ACHN (cell line): ENCODE results near the gene CCDC78.
"Not testable (repeated sequence)": the region's sequence is repeated elsewhere in the genome, so short reads cannot be mapped to it uniquely, and the experiment has no call there.

ENCODE experiments used
- DNase-seq: peaks from one replicate; pipeline ENCODE4 v3.0.0-alpha.2; 2015
- in situ Hi-C: cut with HindIII; loops from 2 replicates; pipeline ENCODE4 v1.10.0; 2017; ENCODE audit warnings: low sequenced_read_pairs, low pct_ligation_motif_present, low pct_unique_long_range_greater_than_20kb

CCDC78 gene

DNA sequence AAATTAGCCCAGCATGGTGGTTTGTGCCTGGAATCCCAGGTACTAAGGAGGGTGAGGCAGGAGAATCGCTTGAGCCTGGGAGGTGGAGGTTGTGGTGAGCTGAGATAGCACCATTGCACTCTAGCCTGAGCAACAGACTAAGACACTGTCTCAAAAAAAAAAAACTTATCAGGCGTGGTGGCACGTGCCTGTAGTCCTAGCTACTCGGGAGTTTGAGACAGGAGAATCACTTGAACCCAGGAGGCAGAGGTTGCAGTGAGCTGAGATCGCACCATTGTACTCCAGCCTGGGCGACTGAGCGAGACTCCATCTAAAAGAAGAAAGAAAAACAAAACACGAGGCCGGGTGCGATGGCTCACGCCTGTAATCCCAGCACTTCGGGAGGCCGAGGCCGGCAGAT, 16.7 kb upstream of the CCDC78 start:
- DNase-seq, in situ Hi-C loops: not testable (repeated sequence)

DNA sequence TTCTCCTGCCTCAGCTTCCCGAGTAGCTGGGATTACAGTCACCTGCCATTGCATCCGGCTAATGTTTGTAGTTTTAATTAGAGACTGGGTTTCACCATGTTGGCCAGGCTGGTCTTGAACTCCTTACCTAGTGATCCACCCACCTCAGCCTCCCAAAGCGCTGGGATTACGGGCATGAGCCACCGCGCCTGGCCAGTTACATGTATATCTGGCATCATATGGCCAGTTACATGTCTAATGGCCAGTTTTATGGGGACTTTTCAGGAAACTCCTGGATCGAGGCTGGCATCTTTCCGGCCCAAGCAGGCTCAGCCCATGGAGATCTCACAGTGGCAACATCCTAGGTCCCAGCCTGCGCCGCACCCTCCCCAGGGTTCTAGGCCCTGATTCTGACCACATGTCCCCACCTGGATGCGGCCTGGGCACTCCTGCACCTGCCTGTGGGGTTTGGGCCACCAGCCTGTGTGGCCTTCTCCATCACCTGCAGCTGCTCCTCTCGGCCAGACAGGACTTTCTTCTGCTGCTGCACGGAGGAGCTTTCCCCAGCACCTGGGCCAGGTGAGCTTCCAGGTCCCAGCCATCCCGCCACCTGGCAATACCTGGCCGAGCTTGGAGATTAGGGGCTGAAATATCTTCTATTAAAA, 15.9 kb upstream of the CCDC78 start:
- DNase-seq, result no peak
- in situ Hi-C loops, result no loop called here

DNA sequence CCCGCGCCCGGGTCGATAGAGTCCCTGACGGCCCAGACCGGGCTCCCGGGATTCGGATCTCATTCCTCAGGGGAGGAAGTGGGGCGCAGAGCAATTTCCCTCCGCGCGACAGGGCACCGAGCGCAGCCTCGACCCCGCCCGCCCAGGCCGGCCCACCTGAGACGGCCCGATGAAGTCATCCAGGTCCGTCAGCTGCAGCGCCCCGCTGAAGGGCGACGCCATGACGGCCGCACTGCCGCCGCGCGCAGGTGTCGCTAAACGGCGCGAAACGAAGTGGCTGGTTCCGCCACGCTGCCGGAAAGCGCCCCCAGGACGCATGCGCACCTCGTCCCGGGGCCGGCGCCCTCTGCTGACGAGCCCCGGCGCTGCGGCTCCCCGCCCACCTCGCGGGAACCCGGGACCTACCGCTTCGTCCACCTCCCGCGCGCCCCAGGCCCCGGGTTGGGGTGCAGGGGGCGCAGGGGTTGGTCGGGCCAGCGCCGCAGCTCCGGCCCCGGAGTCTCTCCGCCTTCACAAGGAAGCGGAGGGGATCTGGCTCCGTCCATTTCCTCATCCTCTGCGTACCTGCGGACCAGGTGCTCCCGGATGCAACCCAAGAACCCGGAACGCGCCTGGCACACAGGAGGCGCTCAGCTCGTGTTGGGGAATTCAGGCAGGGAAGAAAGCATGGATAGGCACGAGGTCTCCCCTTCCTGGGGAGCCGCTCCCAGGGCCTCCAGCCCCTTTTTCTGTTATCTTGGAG, 14.7 kb upstream of the CCDC78 start, which contains the start of gene CIAO3:
Gene CIAO3 (minus strand): TSS at position 234 of the 742 bp plus-strand sequence. CDS start 12 bp downstream, at position 222.
- in situ Hi-C loops, result no loop called here

DNA sequence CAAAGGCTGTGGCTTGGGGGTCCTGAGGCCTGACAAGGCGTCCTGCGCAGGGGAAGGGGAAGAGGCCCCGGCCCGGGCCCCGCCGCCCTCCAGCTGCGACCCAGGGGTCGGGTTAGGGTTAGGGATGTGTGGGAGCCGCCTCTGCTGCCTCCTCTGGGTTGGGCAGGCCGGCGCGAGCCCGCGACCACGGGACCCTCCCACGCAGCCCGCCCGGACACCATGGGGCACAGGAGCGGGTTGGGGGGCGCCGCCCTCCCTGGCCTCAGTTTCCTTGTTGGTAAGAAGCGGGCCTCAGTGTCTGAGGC, 14.2 kb upstream of the CCDC78 start:
- DNase-seq, result no peak
- in situ Hi-C loops, result no loop called here

More for the DNA sequence above, 14.7 kb upstream of the CCDC78 start, which contains the start of gene CIAO3:
- DNase-seq, result peak; percentile 96

DNA sequence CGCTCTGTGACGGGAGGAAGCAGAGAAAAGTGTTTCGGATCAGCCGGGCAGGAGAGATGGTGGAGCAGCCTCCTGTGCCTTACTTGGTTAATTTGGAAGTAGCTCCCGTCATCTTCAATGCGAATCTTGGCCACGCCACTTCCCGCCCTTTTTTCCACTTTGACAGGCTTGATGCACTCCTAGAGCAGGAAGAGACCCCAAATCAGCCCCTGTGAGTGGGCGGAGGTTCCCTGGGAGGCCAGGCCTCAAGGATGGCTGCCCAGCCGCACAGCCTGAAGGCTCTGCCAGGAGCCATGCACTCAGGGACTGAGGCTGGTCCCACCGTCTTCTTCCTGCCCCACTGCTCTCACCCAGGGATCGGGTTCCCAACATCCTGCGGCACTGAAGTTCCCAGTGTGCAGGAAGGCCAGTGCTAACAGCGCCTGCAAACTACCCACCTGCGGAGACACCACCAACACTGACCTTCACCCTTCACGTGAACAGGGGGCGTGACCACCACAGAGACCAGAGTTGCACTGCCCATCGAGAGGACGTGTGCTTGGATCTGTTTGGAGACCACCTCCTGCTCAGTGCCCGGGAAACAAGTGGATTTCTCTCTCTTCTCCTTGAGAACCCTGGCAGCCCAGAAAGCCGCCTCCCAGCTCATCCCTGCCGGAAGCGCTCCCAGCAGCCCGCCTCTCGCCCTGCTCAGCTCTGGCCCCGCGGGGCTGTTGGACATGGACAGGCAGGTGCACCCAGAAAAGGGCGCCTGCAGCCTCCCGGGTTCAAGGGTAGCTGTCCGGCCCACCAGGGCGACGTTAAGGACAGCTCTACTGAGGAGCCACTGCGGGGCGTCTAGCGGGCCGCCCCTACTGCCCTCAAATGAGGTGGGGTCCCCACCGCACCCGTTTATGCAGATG, 13.6 kb upstream of the CCDC78 start:
- DNase-seq, result peak; percentile 35
- in situ Hi-C loops, result no loop called here

DNA sequence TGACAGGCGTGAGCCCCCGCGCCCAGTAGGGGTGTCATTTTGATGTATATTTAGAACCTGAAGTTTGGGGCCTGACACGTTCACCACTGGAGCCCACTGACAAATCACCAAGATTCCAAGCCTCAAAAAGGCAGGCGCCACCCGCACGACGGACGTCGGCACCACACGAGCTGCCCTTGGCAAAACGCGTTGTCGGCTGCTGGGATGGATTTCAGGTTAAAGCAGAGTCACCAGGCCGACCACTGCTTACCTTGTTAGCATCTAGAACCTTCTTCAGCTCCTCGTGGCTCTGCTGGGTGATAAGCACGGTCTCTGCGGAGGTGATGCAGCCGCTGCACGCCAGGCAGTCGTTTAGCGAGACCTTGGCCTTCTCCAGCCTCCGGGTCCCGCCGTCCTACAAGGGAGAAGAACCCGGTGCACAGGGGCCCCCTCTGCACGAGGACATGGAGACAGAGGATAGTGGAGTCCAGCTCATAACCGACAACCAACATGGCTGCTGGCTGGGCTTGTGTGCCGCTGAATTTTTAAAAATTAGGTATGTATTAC, 10.8 kb upstream of the CCDC78 start:
- in situ Hi-C loops, result no loop called here
- no peak for DNase-seq

DNA sequence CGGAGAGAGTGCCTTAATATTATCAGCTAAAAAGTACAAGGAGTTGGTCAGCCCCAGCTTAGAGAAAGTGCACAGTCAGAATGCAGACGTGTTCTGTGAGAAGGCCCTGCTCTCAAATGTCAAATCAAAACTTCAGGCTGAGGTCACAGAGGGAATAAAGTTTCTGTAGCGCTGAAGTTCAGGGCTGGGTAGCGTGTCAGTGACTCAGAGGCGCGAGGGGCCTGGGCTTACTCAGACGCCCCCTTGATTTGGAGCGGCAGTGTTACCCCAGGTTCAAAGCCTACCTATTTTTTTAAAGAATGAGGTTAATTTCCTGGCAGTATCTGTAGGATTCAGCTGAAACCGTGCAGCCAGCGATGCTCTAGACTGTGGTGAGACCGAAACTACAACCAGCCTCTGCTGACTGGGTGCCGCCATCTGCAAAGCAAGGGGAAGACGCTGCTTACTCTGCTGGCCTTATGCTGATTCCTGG, 9.8 kb upstream of the CCDC78 start:
- in situ Hi-C loops, result no loop called here
- no peak for DNase-seq

DNA sequence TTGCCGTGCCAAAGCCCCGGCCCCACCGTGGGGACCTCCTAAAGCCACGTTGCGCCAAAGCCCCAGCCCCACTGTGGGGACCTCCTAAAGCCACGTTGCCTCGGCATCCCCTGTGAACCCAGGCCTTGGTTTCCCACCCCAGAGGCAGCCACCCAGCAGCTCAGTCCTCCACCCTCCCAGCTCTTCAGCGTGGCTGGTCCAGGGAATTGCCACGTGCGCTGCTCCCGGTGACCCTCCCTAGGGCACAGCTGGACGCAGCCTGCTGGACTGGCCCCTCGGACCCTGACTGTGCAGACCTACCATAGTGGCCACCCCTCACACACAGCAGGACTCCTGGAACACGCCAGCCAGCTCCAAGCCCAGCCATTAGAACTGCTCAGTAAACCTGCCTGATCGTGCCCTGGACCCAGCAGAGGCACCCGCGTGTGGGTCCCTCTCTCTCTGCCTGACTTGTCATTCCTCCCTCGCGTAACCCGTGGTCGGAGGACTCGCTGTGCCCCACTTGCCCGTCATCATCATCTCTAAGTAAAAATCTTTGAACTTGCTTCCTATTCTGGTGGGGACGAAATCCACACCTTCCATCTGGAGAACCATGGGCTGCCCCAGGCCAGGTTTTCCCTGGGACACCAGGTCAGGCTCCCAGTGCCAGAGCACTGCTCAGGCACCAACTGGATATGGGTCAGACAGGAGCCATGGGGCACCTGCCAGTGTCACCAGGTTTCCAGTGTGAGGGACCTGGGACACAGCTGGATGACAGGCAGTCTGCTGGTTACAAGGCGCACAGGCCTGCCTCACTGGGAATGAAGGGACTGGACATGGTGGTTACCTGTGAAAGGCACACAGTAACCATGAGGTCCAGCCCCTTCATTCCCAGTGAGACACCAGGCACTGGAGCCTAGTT, 9.0 kb upstream of the CCDC78 start:
- in situ Hi-C loops, result no loop called here
- DNase-seq, result no peak

DNA sequence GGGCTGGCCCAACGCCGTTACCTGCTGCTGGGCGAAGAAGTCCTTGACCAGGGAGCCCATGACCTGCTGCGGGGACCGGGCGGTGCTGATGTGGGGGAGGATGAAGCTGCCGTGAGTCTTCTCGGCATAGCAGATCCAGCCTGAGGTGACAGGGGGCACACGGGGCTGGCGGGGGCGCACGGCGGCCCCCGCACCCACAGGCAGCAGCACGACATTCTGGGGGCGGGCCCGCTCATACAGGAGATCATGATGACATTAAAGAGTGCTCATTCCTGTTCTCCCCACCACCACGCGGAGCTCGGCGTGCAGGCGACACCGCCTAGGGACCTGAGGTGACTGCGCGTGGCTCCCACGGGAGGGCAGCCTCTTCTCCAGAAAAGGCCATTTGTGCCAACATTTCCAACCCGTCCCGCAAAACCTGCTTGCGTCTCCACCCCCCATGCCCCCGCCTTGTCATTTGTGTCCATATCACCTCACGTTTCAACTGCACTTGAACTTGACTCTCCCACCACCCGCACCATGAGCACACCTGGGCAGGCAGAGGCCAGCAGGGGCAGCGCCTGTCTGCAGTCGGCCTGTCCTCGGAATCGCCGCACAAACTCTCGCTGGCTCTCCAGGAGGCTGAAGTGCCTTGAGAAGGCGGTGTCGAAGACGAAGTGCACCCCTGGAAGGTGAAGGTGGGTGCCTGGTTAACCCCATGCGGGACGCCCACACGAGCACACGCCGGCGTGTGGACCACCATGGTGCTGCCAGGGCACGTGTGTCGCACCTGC, 8.2 kb upstream of the CCDC78 start:
- in situ Hi-C loops, result no loop called here
- DNase-seq, result no peak

DNA sequence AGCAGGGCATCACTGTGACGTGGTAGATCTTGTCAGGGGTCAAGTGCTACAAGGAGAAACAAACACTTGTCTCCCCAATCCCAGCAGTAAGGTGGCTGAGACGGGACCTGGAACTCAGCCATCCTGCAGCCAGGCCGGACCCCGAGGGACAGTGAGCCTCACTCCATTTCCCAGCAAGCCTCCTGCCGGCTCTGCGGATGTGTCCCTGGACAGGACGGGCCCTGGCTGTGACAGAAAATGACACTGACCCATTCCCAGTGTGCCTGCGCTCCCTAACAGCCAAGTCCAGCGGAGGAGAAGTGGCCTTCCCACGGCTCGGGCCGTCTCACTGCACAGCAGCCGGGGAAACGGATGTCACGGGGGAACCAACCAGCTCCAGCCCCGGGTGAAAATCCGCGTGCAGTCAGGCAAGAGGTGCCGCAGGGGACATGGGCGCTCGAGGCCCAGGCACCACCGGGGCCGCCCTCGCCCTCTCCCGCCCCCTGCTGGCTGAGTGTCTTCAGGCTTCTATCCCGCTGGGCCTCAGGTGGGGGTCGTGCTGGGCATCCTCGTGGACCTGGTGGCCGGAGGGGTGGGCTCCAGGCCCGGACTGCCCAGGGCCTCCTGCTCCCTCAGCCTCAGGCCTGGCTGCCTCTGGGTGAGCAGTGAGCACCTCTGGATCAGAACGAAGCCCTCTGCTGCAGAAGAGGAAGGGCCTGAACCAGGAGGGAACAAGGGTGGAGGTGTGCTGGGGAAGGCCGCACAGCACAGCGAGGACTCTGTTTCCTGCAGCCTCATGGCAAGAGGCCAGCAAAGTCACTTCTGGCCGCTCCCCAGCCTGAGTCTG, 7.4 kb upstream of the CCDC78 start:
- DNase-seq, result peak; percentile 38
- in situ Hi-C loops, result no loop called here

DNA sequence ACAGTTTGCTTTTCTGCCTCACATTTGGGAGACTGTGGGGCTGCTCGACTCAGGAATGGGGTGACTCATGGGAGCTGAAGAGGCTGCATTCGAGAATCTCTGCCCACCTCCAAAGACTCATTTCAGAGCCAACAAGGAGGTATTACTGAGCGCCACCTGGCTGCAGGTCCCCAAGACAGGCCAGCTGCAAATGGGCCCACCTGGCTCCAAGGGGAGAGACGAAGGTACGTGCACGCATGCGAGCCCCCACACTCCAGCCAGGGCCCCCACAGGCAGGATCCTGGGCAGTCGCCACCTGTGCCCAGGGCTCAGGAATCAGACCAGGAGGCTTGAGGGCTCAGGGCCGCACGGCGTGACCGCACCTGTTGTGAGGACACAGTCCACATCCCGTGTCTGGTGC, 6.7 kb upstream of the CCDC78 start:
- DNase-seq, result peak; percentile 52
- in situ Hi-C loops, result no loop called here

DNA sequence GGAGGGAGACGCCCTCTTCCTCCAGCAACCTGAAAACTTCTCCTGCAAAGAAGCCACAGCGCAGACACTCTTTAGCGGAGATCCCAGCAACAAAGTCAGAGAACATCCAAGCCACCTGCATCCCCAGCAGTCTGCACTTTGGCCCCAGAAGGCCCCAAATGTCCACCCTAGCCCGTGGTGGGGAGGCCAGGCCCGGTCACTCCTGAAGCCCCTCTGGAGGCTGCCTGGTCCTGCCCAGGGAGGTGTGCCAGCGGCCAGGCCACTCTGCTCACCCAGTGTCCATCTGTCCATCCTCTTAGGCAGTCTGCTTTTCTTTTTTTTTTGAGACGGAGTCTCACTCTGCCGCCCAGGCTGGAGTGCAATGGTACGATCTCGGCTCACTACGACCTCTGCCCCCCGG, 6.1 kb upstream of the CCDC78 start:
- in situ Hi-C loops, result no loop called here
- no peak for DNase-seq

DNA sequence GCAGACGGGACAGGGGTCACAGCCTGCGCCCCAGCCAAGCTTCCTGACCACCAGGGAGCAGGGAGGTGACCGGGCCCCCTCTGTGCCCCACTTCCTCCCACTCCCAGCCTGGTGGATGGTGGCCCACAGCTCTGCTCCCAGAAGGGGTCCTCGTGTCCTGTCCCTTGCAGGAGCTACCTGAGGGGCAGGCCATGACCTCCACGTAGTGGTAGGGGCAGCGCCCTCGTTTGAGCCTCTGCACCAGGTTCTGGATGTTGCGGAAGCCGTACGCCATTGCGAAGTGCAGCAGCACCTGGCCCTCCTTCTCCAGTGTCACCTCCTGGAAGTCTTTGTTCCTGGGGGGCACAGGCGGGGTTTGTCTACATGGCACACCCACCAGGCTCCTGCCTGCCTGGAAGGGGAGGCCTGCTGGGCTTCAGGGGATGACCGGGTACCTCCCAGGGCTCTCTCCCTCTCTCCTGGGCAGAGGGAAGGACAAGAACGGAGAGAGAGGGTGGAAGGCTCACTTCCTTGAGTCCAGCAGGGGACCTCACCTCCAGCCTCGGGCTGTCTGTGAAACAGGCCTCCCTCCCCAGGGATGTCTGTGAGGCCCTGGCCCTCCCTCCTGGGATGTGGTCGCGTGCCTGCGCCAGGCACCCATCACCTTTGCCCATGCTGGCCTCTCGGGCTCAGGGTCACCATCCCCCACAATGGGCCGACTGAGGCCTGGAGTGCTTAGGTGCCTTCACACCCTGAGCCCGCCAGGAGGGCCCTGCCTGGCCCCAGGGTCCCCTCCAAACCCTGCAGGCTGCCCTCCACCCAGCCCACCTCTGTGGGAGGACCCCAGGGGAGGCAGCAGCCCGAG, 4.6 kb upstream of the CCDC78 start:
- in situ Hi-C loops, result no loop called here

DNA sequence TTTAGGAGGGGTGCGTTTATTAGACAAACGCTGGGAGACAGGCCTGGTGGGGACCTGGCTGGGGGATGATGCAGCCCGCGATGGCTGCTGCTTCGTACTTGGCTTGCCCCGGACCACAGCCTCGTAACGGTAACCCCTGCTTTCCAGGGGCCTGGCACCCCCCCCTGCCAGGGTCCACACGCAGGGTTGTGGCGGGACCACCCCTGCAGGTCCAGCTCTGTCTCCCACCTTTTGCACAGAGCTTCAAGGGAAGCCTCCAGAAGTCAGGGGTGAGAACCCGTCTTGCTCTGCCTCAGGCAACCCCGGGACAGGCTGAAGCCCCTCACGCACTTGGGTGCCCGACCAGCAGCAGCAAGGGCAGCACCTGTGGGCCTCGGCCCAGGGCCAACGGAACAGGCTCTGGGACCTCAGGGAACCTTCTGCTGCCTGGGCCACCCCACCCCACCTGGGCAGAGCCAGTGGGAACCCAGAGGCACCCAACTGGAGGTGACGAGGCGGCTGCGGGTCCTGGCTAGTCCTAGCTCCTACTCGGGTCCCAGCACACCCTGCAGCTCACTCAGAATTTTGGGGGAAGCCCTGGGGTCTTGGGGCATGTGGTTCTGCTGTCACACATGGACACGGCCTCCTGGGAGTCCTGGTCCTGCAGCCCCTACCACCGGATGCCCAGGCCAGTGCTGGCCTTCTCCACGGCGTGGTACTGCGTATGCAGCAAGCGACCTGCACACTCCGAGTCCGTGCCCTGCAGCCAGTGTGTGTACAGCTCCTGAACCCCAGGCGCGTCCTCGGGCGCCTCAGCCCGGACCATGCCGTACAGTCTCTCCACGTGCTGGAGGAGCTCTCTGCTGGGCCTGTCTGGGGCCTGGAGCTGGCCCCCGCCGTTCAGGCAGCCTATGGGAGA, 3.8 kb upstream of the CCDC78 start:
- DNase-seq, result no peak
- in situ Hi-C loops, result no loop called here

More for the DNA sequence above, 4.6 kb upstream of the CCDC78 start:
- DNase-seq, result no peak
